GM23338 (cell line): ENCODE data around the gene PIWIL4. TPM values are rescaled to one million over a fixed set of nuclear protein-coding genes. Genes with fewer than 3 reads are reported as not detected.

ENCODE experiments used
- ATAC-seq: fragments of 200-7000 bp; cut with Tn5 transposase; 3 replicates; pipeline ENCODE4 v1.9.1; 2020
- DNase-seq: peaks from one replicate; pipeline ENCODE4 v3.0.0-alpha.2; 2015; ENCODE audit warnings: low spot score
- H2AFZ ChIP-seq: fragments of 200-600 bp; sonication (generic); 2 replicates; pipeline ENCODE4 v1.8.0; 2016; ENCODE audit warnings: antibody characterized with exemption, mild to moderate bottlenecking, moderate library complexity
- H3F3A ChIP-seq: fragments of 200-600 bp; sonication (generic); replicated peaks from 2 replicates; pipeline ENCODE4 v1.8.0; 2017; ENCODE audit warnings: antibody characterized with exemption, mixed run types, low read depth
- H3K27ac ChIP-seq: fragments of 200-600 bp; sonication (generic); 2 replicates; pipeline ENCODE4 v1.6.1; 2016; ENCODE audit warnings: low read depth
- H3K27me3 ChIP-seq: fragments of 200-600 bp; sonication (generic); 2 replicates; pipeline ENCODE4 v1.8.0; 2016; ENCODE audit warnings: mild to moderate bottlenecking, mixed run types, moderate library complexity; ENCODE audit not compliant: insufficient read depth
- H3K36me3 ChIP-seq: fragments of 200-600 bp; sonication (generic); 2 replicates; pipeline ENCODE4 v1.8.0; 2016; ENCODE audit warnings: mild to moderate bottlenecking; ENCODE audit not compliant: insufficient read depth
- H3K4me1 ChIP-seq: fragments of 200-600 bp; sonication (generic); 2 replicates; pipeline ENCODE4 v1.8.0; 2016; ENCODE audit warnings: mild to moderate bottlenecking, moderate library complexity; ENCODE audit not compliant: insufficient read depth
- H3K4me2 ChIP-seq: fragments of 200-600 bp; sonication (generic); 2 replicates; pipeline ENCODE4 v1.7.1; 2017; ENCODE audit warnings: mixed run types
- H3K4me3 ChIP-seq: fragments of 200-600 bp; sonication (generic); 2 replicates; pipeline ENCODE4 v1.6.1; 2016; ENCODE audit warnings: mixed run types
- H3K79me2 ChIP-seq: fragments of 200-600 bp; sonication (generic); replicated peaks from 2 replicates; pipeline ENCODE4 v1.8.0; 2017; ENCODE audit warnings: mild to moderate bottlenecking; ENCODE audit not compliant: insufficient read depth
- H3K9me2 ChIP-seq: fragments of 200-600 bp; sonication (generic); 2 replicates; pipeline ENCODE4 v1.8.0; 2017; ENCODE audit not compliant: insufficient read depth
- H4K20me1 ChIP-seq: fragments of 200-600 bp; sonication (generic); replicated peaks from 2 replicates; pipeline ENCODE4 v1.8.0; 2017; ENCODE audit warnings: mild to moderate bottlenecking; ENCODE audit not compliant: insufficient read depth
- H3K27ac Mint-ChIP-seq: 2 replicates; pipeline ENCODE4 v1.8.0; 2020; ENCODE audit warnings: inconsistent platforms, mild to moderate bottlenecking, moderate library complexity, mixed read lengths
- H3K27me3 Mint-ChIP-seq: 3 replicates; pipeline ENCODE4 v1.8.0; 2022; ENCODE audit warnings: low read depth, mild to moderate bottlenecking, moderate library complexity, mixed read lengths, inconsistent platforms; ENCODE audit not compliant: insufficient read depth, poor library complexity
- H3K36me3 Mint-ChIP-seq: 3 replicates; pipeline ENCODE4 v1.8.0; 2021; ENCODE audit warnings: low read depth, mild to moderate bottlenecking, inconsistent platforms, moderate library complexity, mixed read lengths
- H3K4me1 Mint-ChIP-seq: 3 replicates; pipeline ENCODE4 v1.8.0; 2020; ENCODE audit warnings: mild to moderate bottlenecking, inconsistent platforms, mixed read lengths
- H3K4me3 Mint-ChIP-seq: 3 replicates; pipeline ENCODE4 v1.8.0; 2021; ENCODE audit warnings: moderate library complexity, mild to moderate bottlenecking, inconsistent platforms, mixed read lengths
- H3K9me3 Mint-ChIP-seq: 3 replicates; pipeline ENCODE4 v1.8.0; 2020; ENCODE audit warnings: moderate library complexity, mild to moderate bottlenecking, inconsistent platforms, mixed read lengths
- CREB1 ChIP-seq: fragments of 250-450 bp; sonication (Bioruptor Pico); IDR thresholded peaks from 2 replicates; pipeline ENCODE4 v1.5.0; 2020; ENCODE audit warnings: low read depth, mild to moderate bottlenecking, moderate library complexity
- EZH2 ChIP-seq: fragments of 200-600 bp; sonication (generic); IDR thresholded peaks from one replicate; pipeline ENCODE4 v1.8.0; 2017; ENCODE audit warnings: antibody characterized with exemption, mild to moderate bottlenecking, low read depth; ENCODE audit not compliant: unreplicated experiment
- EZH2phosphoT487 ChIP-seq: fragments of 200-600 bp; sonication (generic); IDR thresholded peaks from one replicate; pipeline ENCODE4 v1.8.1; 2018; ENCODE audit warnings: antibody characterized with exemption; ENCODE audit not compliant: unreplicated experiment
- JUNB ChIP-seq: IDR thresholded peaks from one replicate; pipeline ENCODE4 v1.6.1; 2016; ENCODE audit warnings: antibody characterized with exemption; ENCODE audit not compliant: unreplicated experiment
- NANOG ChIP-seq: IDR thresholded peaks from 2 replicates; pipeline ENCODE4 v1.6.1; 2016; ENCODE audit warnings: antibody characterized with exemption, borderline replicate concordance
- POLR2AphosphoS5 ChIP-seq: IDR thresholded peaks from 2 replicates; pipeline ENCODE4 v1.6.1; 2016; ENCODE audit warnings: antibody characterized with exemption, low read depth
- ZNF114 ChIP-seq: fragments of 250-450 bp; sonication (Bioruptor Pico); IDR thresholded peaks from 2 replicates; pipeline ENCODE4 v1.5.0; 2020; ENCODE audit warnings: mild to moderate bottlenecking, moderate library complexity
- polyA plus RNA-seq: library from polyadenylated mRNA; unstranded; fragments of >200 nt; fragmentation: Nextera tagmentation; extraction: Ambion mirVana; gene quantifications from 2 replicates; pipeline ENCODE4 v1.2.1, GENCODE V29; 2016
- total RNA-seq: library from RNA; depleted of rRNA; stranded (reverse); fragments of >200 nt; shearing (Covaris generic); gene quantifications from 2 replicates; pipeline ENCODE4 v1.2.3, GENCODE V29; 2014
- TF ChIP-seq, protein P1 (sequence below): IDR thresholded peaks from one replicate; pipeline ENCODE4 v1.6.1; 2018; ENCODE audit warnings: antibody characterized with exemption; ENCODE audit not compliant: unreplicated experiment
- TF ChIP-seq, protein P2 (sequence below), 2 experiments: fragments of 200-600 bp in 1 of 2; sonication (generic) in 1 of 2; conservative IDR thresholded peaks; 2 replicates each; pipeline versions ENCODE4 v1.5.1 to v1.6.1; 2016 to 2017; ENCODE audit warnings: antibody characterized with exemption in 2 of 2, low read depth in 2 of 2, mild to moderate bottlenecking in 2 of 2, moderate library complexity in 1 of 2
- TF ChIP-seq, protein P3 (sequence below): fragments of 250-450 bp; sonication (Bioruptor Pico); IDR thresholded peaks from 2 replicates; pipeline ENCODE4 v1.5.0; 2020; ENCODE audit warnings: mild to moderate bottlenecking, moderate library complexity

Gene PIWIL4
- total and polyA plus RNA-seq, 2 experiments from 2014 or later = 0.23 to 0.66 TPM

DNA sequence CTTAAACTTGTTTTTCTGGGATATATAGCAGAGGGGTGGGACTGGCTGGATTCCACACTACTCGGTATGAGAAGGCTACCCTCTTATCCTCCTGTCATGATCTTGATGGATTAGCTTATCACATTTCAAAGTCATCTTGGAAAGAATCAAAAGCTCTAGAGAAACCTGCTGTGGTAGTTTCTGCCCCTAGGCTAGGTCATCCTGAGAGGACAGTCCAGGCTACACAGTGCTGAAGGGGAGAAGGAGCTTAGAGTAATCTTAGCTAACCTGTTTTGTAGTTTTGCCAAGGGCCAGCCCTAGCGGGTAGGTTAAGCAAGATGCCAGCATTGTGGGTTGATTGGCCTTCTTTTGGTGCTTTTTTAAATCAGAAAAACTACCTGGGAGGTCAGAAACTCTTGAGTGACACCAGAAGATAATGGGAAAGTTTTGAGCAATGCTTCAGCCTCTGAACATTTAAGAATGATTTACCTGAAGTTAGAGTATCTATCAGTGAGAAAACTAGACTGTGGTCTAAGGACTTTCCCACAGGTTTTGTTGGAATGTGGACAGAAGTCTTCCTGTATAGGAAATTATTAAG is 21.3 kb downstream of the PIWIL4 start (continued):
- TF ChIP-seq, protein P1, sequence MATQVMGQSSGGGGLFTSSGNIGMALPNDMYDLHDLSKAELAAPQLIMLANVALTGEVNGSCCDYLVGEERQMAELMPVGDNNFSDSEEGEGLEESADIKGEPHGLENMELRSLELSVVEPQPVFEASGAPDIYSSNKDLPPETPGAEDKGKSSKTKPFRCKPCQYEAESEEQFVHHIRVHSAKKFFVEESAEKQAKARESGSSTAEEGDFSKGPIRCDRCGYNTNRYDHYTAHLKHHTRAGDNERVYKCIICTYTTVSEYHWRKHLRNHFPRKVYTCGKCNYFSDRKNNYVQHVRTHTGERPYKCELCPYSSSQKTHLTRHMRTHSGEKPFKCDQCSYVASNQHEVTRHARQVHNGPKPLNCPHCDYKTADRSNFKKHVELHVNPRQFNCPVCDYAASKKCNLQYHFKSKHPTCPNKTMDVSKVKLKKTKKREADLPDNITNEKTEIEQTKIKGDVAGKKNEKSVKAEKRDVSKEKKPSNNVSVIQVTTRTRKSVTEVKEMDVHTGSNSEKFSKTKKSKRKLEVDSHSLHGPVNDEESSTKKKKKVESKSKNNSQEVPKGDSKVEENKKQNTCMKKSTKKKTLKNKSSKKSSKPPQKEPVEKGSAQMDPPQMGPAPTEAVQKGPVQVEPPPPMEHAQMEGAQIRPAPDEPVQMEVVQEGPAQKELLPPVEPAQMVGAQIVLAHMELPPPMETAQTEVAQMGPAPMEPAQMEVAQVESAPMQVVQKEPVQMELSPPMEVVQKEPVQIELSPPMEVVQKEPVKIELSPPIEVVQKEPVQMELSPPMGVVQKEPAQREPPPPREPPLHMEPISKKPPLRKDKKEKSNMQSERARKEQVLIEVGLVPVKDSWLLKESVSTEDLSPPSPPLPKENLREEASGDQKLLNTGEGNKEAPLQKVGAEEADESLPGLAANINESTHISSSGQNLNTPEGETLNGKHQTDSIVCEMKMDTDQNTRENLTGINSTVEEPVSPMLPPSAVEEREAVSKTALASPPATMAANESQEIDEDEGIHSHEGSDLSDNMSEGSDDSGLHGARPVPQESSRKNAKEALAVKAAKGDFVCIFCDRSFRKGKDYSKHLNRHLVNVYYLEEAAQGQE = no peak
- no peak for TF ChIP-seq CREB1 (CRISPR knock-in tag)
- no peak for TF ChIP-seq ZNF114 (CRISPR knock-in tag)
- TF ChIP-seq, protein P2, sequence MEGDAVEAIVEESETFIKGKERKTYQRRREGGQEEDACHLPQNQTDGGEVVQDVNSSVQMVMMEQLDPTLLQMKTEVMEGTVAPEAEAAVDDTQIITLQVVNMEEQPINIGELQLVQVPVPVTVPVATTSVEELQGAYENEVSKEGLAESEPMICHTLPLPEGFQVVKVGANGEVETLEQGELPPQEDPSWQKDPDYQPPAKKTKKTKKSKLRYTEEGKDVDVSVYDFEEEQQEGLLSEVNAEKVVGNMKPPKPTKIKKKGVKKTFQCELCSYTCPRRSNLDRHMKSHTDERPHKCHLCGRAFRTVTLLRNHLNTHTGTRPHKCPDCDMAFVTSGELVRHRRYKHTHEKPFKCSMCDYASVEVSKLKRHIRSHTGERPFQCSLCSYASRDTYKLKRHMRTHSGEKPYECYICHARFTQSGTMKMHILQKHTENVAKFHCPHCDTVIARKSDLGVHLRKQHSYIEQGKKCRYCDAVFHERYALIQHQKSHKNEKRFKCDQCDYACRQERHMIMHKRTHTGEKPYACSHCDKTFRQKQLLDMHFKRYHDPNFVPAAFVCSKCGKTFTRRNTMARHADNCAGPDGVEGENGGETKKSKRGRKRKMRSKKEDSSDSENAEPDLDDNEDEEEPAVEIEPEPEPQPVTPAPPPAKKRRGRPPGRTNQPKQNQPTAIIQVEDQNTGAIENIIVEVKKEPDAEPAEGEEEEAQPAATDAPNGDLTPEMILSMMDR (conservative IDR thresholded peaks at IDR 0.05; ENCODE audit: low read depth in 2 of 2) = no peak
- TF ChIP-seq NANOG = no peak

DNA sequence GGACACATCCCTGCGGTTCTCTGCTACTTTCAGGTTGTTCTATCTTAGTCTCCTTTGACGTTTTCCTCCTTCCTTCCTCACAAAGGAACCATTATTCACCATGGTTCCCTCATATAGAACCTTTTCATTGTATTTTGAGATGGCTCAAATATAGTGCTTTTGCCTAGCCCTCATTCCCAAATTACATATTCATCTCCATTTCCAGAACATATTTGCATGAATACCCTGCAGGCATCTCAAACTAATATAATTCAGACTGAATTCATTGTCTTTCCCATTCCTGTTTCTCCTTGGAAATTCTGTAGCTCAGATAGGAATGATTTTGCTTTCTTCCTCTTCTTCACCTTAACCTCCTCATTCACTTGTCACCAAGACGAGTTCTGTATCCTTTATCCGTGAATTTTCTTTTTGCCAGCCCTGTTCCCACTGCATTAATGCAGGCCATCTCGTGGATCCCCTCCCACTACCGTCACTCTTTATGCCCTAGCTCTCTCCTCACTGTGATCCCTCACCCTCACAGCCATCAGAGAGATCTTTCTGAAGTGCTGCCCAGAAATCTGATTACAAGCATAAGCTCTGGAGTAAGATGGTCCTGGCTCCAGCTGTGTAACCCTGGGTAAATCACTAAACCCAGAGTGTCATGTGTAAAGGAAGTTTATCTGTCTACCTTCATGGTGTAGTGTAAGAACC is 23.3 kb downstream of the PIWIL4 start:
- DNase-seq = no peak
- Histone ChIP-seq H3K36me3 (no peaks in the 10 kb centered on the region), H3K27me3 (no peaks in the 10 kb centered on the region), H3K4me2 (no peak overlapping the region), H2AFZ (no peak overlapping the region), H4K20me1 (no peaks in the 10 kb centered on the region), H3K27ac (no peak overlapping the region), H3K9me2 (no peaks in the 10 kb centered on the region), H3K79me2 (no peaks in the 10 kb centered on the region), H3K4me3 (no peak overlapping the region), H3K4me1 (no peaks in the 10 kb centered on the region), H3F3A (no peaks in the 10 kb centered on the region)
- Mint-ChIP-seq H3K27ac (no peak overlapping the region), H3K4me3 (no peak overlapping the region), H3K4me1 (no peaks in the 10 kb centered on the region; the same call in 2 of the 3 replicates), H3K27me3 (peaks cover 2% of the 10 kb centered on the region), H3K36me3 (no peaks in the 10 kb centered on the region), H3K9me3 (no peaks in the 10 kb centered on the region)
- ATAC-seq = no peak
- TF ChIP-seq EZH2phosphoT487 = no peak
- TF ChIP-seq POLR2AphosphoS5 = no peak
- no peak for TF ChIP-seq EZH2
- TF ChIP-seq, protein P2 (conservative IDR thresholded peaks at IDR 0.05; ENCODE audit: low read depth in 2 of 2) = no peak
- no peak for TF ChIP-seq JUNB
- TF ChIP-seq CREB1 (CRISPR knock-in tag) = no peak
- TF ChIP-seq, protein P3, sequence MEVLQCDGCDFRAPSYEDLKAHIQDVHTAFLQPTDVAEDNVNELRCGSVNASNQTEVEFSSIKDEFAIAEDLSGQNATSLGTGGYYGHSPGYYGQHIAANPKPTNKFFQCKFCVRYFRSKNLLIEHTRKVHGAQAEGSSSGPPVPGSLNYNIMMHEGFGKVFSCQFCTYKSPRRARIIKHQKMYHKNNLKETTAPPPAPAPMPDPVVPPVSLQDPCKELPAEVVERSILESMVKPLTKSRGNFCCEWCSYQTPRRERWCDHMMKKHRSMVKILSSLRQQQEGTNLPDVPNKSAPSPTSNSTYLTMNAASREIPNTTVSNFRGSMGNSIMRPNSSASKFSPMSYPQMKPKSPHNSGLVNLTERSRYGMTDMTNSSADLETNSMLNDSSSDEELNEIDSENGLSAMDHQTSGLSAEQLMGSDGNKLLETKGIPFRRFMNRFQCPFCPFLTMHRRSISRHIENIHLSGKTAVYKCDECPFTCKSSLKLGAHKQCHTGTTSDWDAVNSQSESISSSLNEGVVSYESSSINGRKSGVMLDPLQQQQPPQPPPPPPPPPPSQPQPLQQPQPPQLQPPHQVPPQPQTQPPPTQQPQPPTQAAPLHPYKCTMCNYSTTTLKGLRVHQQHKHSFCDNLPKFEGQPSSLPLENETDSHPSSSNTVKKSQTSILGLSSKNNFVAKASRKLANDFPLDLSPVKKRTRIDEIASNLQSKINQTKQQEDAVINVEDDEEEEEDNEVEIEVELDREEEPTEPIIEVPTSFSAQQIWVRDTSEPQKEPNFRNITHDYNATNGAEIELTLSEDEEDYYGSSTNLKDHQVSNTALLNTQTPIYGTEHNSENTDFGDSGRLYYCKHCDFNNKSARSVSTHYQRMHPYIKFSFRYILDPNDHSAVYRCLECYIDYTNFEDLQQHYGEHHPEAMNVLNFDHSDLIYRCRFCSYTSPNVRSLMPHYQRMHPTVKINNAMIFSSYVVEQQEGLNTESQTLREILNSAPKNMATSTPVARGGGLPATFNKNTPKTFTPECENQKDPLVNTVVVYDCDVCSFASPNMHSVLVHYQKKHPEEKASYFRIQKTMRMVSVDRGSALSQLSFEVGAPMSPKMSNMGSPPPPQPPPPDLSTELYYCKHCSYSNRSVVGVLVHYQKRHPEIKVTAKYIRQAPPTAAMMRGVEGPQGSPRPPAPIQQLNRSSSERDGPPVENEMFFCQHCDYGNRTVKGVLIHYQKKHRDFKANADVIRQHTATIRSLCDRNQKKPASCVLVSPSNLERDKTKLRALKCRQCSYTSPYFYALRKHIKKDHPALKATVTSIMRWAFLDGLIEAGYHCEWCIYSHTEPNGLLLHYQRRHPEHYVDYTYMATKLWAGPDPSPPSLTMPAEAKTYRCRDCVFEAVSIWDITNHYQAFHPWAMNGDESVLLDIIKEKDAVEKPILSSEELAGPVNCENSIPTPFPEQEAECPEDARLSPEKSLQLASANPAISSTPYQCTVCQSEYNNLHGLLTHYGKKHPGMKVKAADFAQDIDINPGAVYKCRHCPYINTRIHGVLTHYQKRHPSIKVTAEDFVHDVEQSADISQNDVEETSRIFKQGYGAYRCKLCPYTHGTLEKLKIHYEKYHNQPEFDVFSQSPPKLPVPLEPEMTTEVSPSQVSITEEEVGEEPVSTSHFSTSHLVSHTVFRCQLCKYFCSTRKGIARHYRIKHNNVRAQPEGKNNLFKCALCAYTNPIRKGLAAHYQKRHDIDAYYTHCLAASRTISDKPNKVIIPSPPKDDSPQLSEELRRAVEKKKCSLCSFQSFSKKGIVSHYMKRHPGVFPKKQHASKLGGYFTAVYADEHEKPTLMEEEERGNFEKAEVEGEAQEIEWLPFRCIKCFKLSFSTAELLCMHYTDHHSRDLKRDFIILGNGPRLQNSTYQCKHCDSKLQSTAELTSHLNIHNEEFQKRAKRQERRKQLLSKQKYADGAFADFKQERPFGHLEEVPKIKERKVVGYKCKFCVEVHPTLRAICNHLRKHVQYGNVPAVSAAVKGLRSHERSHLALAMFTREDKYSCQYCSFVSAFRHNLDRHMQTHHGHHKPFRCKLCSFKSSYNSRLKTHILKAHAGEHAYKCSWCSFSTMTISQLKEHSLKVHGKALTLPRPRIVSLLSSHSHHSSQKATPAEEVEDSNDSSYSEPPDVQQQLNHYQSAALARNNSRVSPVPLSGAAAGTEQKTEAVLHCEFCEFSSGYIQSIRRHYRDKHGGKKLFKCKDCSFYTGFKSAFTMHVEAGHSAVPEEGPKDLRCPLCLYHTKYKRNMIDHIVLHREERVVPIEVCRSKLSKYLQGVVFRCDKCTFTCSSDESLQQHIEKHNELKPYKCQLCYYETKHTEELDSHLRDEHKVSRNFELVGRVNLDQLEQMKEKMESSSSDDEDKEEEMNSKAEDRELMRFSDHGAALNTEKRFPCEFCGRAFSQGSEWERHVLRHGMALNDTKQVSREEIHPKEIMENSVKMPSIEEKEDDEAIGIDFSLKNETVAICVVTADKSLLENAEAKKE (CRISPR knock-in tag) = no peak
- TF ChIP-seq ZNF114 (CRISPR knock-in tag) = no peak
